Neuronal stem cell (in vitro differentiated cells): ENCODE results near the gene IL32. TPM values are rescaled to one million over a fixed set of nuclear protein-coding genes. Genes with fewer than 3 reads are reported as not detected.
A peak's percentile ranks its signal among the peaks of the same experiment; 100 is the strongest.

Experiments used
- DNase-seq: peaks from one replicate; pipeline ENCODE4 v3.0.0-alpha.2; 2013; ENCODE audit warnings: low spot score
- H2AFZ ChIP-seq: one replicate; pipeline ENCODE4 v1.6.1; 2013; ENCODE audit warnings: mild to moderate bottlenecking, low read length, inconsistent platforms
- H2AK5ac ChIP-seq: 2 replicates; pipeline ENCODE4 v1.6.1; 2013; ENCODE audit warnings: low read depth, mild to moderate bottlenecking, inconsistent platforms, low read length, moderate library complexity, mixed read lengths
- H2BK120ac ChIP-seq: 2 replicates; pipeline ENCODE4 v1.6.1; 2013; ENCODE audit warnings: low read depth, mild to moderate bottlenecking, inconsistent platforms, low read length, moderate library complexity, mixed read lengths
- H2BK12ac ChIP-seq: one replicate; pipeline ENCODE4 v1.6.1; 2013; ENCODE audit warnings: low read length, inconsistent platforms
- H2BK15ac ChIP-seq: 2 replicates; pipeline ENCODE4 v1.6.1; 2013; ENCODE audit warnings: mild to moderate bottlenecking, low read length, inconsistent platforms, mixed read lengths
- H2BK5ac ChIP-seq: one replicate; pipeline ENCODE4 v1.6.1; 2013; ENCODE audit warnings: inconsistent platforms, mild to moderate bottlenecking, low read length, moderate library complexity
- H3K14ac ChIP-seq: one replicate; pipeline ENCODE4 v1.6.1; 2013; ENCODE audit warnings: low read length, inconsistent platforms
- H3K18ac ChIP-seq: 2 replicates; pipeline ENCODE4 v1.6.1; 2013; ENCODE audit warnings: low read length, inconsistent platforms
- H3K23ac ChIP-seq: 2 replicates; pipeline ENCODE4 v1.6.1; 2013; ENCODE audit warnings: low read depth, mild to moderate bottlenecking, mixed read lengths, low read length, inconsistent platforms; ENCODE audit not compliant: poor library complexity
- H3K27ac ChIP-seq: replicated peaks from 3 replicates; pipeline ENCODE4 v1.5.1; 2013; ENCODE audit warnings: low read length, inconsistent platforms
- H3K27me3 ChIP-seq, 3 experiments: 2 replicates each; pipeline ENCODE4 v1.6.1; 2013; ENCODE audit warnings: low read length in 3 of 3, mild to moderate bottlenecking in 2 of 3, inconsistent platforms in 1 of 3, low read depth in 1 of 3, mixed read lengths in 1 of 3, moderate library complexity in 1 of 3; ENCODE audit not compliant: control insufficient read depth in 3 of 3, insufficient read depth in 3 of 3
- H3K36me3 ChIP-seq, 2 donors: replicated peaks in 1 of 2; 2 replicates each; pipeline ENCODE4 v1.6.1; 2013; ENCODE audit warnings: low read length in 2 of 2; ENCODE audit not compliant: control insufficient read depth in 2 of 2, insufficient read depth in 2 of 2
- H3K4ac ChIP-seq: 2 replicates; pipeline ENCODE4 v1.6.1; 2013; ENCODE audit warnings: inconsistent platforms, mild to moderate bottlenecking, low read length, moderate library complexity
- H3K4me1 ChIP-seq, 2 donors: 1 replicate in 1 of 2; 2 replicates in 1 of 2; pipeline ENCODE4 v1.6.1; 2013; ENCODE audit warnings: low read length in 2 of 2, low read depth in 1 of 2; ENCODE audit not compliant: control insufficient read depth in 2 of 2, insufficient read depth in 1 of 2
- H3K4me2 ChIP-seq: one replicate; pipeline ENCODE4 v1.6.1; 2013; ENCODE audit warnings: mild to moderate bottlenecking, low read length, inconsistent platforms; ENCODE audit not compliant: insufficient read depth, poor library complexity, severe bottlenecking
- H3K4me3 ChIP-seq, 2 donors: 2 replicates each; pipeline ENCODE4 v1.5.1; 2013; ENCODE audit warnings: low read length in 2 of 2, mild to moderate bottlenecking in 2 of 2, inconsistent platforms in 1 of 2, moderate library complexity in 1 of 2
- H3K79me1 ChIP-seq: one replicate; pipeline ENCODE4 v1.6.1; 2013; ENCODE audit warnings: low read depth, mild to moderate bottlenecking, inconsistent platforms, low read length, moderate library complexity
- H3K9ac ChIP-seq: one replicate; pipeline ENCODE4 v1.6.1; 2013; ENCODE audit warnings: mild to moderate bottlenecking, low read depth, low read length, inconsistent platforms; ENCODE audit not compliant: poor library complexity
- H3K9me3 ChIP-seq, 2 donors: replicated peaks in 1 of 2; 2 replicates each; pipeline versions ENCODE3 to v1.6.1; 2013; ENCODE audit warnings: low read length in 2 of 2, mild to moderate bottlenecking in 2 of 2, inconsistent platforms in 1 of 2, low read depth in 1 of 2, mixed read lengths in 1 of 2, moderate library complexity in 1 of 2; ENCODE audit not compliant: control insufficient read depth in 2 of 2, insufficient read depth in 1 of 2
- H4K8ac ChIP-seq: one replicate; pipeline ENCODE4 v1.6.1; 2013; ENCODE audit warnings: low read depth, mild to moderate bottlenecking, inconsistent platforms, low read length, moderate library complexity
- H4K91ac ChIP-seq: one replicate; pipeline ENCODE4 v1.6.1; 2013; ENCODE audit warnings: low read length, low read depth, mild to moderate bottlenecking, inconsistent platforms; ENCODE audit not compliant: poor library complexity
- WGBS, 2 donors: extraction: QIAGEN DNeasy Blood & Tissue Kit; methylation state at CpG; one replicate each; pipeline ENCODE4 v1.1.7; 2013; ENCODE audit warnings: missing lambda C conversion rate in 2 of 2, mixed read lengths in 1 of 2; ENCODE audit not compliant: insufficient read length in 2 of 2, insufficient replicate concordance in 1 of 2; ENCODE audit errors: extremely low coverage in 2 of 2; 5-methylcytosine and 5-hydroxymethylcytosine counted together
- polyA plus RNA-seq, 2 experiments: library from polyadenylated mRNA; stranded (reverse); fragments of 200-250 nt; gene quantifications; one replicate each; pipeline ENCODE4 v1.2.3, GENCODE V29; 2013

IL32 gene, protein sequence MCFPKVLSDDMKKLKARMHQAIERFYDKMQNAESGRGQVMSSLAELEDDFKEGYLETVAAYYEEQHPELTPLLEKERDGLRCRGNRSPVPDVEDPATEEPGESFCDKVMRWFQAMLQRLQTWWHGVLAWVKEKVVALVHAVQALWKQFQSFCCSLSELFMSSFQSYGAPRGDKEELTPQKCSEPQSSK
- polyA plus RNA-seq (2013, experiment 1 of 2), result 0.81 TPM
- polyA plus RNA-seq (2013, experiment 2 of 2), result 0.69 TPM

GRCh38 chr16:3065069-3065741 lies at the start of gene IL32:
IL32 (plus strand) TSS chr16:3065640; CDS start chr16:3065812, 172 bp downstream.
- Histone ChIP-seq H3K4me3 (no peak within 1 kb of the TSS), H2AK5ac (peak within 1 kb of the TSS; percentile 53), H2AFZ (no peak within 1 kb of the TSS), H2BK120ac (peak within 1 kb of the TSS; percentile 49), H3K27me3 (peaks cover 0 to 17% (median 0%) of the 10 kb centered on the region in 3 experiments), H3K4me2 (no peak within 1 kb of the TSS), H4K8ac (peak within 1 kb of the TSS; percentile 73), H3K4me1 (peaks cover 0 to 3% of the 10 kb centered on the region in 2 donors), H3K27ac (no peak within 1 kb of the TSS), H3K79me1 (no peaks in the 10 kb centered on the region), H2BK15ac (peak within 1 kb of the TSS; percentile 59), H3K36me3 (no peaks in the 10 kb centered on the region), H3K18ac (peak within 1 kb of the TSS; percentile 31), H3K14ac (no peak within 1 kb of the TSS), H2BK5ac (peak within 1 kb of the TSS; percentile 11), H3K4ac (no peak within 1 kb of the TSS), H4K91ac (peak within 1 kb of the TSS; percentile 65), H3K9me3 (no peaks in the 10 kb centered on the region), H3K23ac (peak within 1 kb of the TSS; percentile 57), H2BK12ac (peak within 1 kb of the TSS; percentile 42), H3K9ac (no peak within 1 kb of the TSS)
- WGBS, 2 donors, result no CpG with 5 or more reads among the region's 13 CpGs
- no peak for DNase-seq

GRCh38 chr16:3015865-3016521 lies 49.4 kb upstream of the IL32 start:
- no peak overlapping the region for H3K23ac ChIP-seq
- H2BK5ac ChIP-seq, result no peak overlapping the region
- H3K14ac ChIP-seq, result no peak overlapping the region
- no peak overlapping the region for H4K91ac ChIP-seq
- peak overlapping the region; percentile 84 for H2BK12ac ChIP-seq
- no peak overlapping the region for H2BK15ac ChIP-seq
- H2AFZ ChIP-seq, result no peak overlapping the region
- H3K79me1 ChIP-seq, result peaks cover 6% of the 10 kb centered on the region
- H3K4me2 ChIP-seq, result no peak overlapping the region
- no peaks in the 10 kb centered on the region for H3K36me3 ChIP-seq
- H3K18ac ChIP-seq, result peak overlapping the region; percentile 22
- WGBS, 2 donors, result no CpG with 5 or more reads among the region's 13 CpGs
- no peak for DNase-seq
- no peaks in the 10 kb centered on the region for H3K9me3 ChIP-seq
- no peak overlapping the region for H3K4me3 ChIP-seq
- H3K27ac ChIP-seq, result no peak overlapping the region
- H3K4ac ChIP-seq, result no peak overlapping the region
- H3K9ac ChIP-seq, result no peak overlapping the region
- peaks cover 9 to 60% (median 35%) of the 10 kb centered on the region in 3 experiments for H3K27me3 ChIP-seq
- peaks cover 2 to 13% of the 10 kb centered on the region in 2 donors for H3K4me1 ChIP-seq
- H4K8ac ChIP-seq, result no peak overlapping the region
- no peak overlapping the region for H2AK5ac ChIP-seq
- H2BK120ac ChIP-seq, result no peak overlapping the region

GRCh38 chr16:3017344-3017743 lies 48.1 kb upstream of the IL32 start:
- H3K9me3 ChIP-seq, result no peaks in the 10 kb centered on the region
- H2BK120ac ChIP-seq, result no peak overlapping the region
- H3K4ac ChIP-seq, result no peak overlapping the region
- peak overlapping the region in 1 of 2 donors; percentile 76 for H3K4me3 ChIP-seq
- WGBS, 2 donors, result no CpG with 5 or more reads among the region's 20 CpGs
- peak overlapping the region; percentile 83 for H2BK15ac ChIP-seq
- no peak overlapping the region for H2AFZ ChIP-seq
- DNase-seq, result no peak
- H3K36me3 ChIP-seq, result no peaks in the 10 kb centered on the region
- H3K79me1 ChIP-seq, result peaks cover 6% of the 10 kb centered on the region
- H3K27me3 ChIP-seq, result peaks cover 7 to 47% (median 26%) of the 10 kb centered on the region in 3 experiments
- H4K8ac ChIP-seq, result no peak overlapping the region
- H3K18ac ChIP-seq, result peak overlapping the region; percentile 85
- H3K14ac ChIP-seq, result peak overlapping the region; percentile 38
- no peak overlapping the region for H3K27ac ChIP-seq
- peak overlapping the region; percentile 36 for H2AK5ac ChIP-seq
- no peak overlapping the region for H3K9ac ChIP-seq
- H2BK12ac ChIP-seq, result no peak overlapping the region
- peaks cover 11 to 18% of the 10 kb centered on the region in 2 donors for H3K4me1 ChIP-seq
- H4K91ac ChIP-seq, result no peak overlapping the region
- peak overlapping the region; percentile 84 for H3K4me2 ChIP-seq
- no peak overlapping the region for H3K23ac ChIP-seq
- H2BK5ac ChIP-seq, result peak overlapping the region; percentile 39
